Gastroesophageal sphincter (tissue), 4 donors: Measurements from ENCODE around the gene RETSAT. TPM values are rescaled to one million over a fixed set of nuclear protein-coding genes. Genes with fewer than 3 reads are reported as not detected.
A peak's percentile ranks its signal among the peaks of the same experiment; 100 is the strongest.

Experiments
- ATAC-seq: fragments of 150-250 bp; one replicate; pipeline ENCODE4 v1.9.1; 2016; ENCODE audit warnings: mild to moderate bottlenecking, moderate library complexity
- H3K27ac ChIP-seq, 4 donors: fragments of 200-600 bp; sonication (generic) in 3 of 4; 1 replicate in 3 of 4; 2 replicates in 1 of 4; pipeline ENCODE4 v1.5.1; 2016 to 2019
- H3K27me3 ChIP-seq: fragments of 200-600 bp; sonication (generic); one replicate; pipeline ENCODE4 v1.5.1; 2019
- H3K36me3 ChIP-seq, 2 donors: fragments of 200-600 bp; sonication (generic); one replicate each; pipeline ENCODE4 v1.5.1; 2019; ENCODE audit warnings: control low read depth in 1 of 2
- H3K4me1 ChIP-seq, 3 donors: fragments of 200-600 bp; sonication (generic); 1 replicate in 2 of 3; 2 replicates in 1 of 3; pipeline ENCODE4 v1.5.1; 2016 to 2019; ENCODE audit warnings: control low read depth in 2 of 3
- H3K4me3 ChIP-seq, 2 donors: fragments of 200-600 bp; sonication (generic); one replicate each; pipeline ENCODE4 v1.5.1; 2019; ENCODE audit warnings: mild to moderate bottlenecking in 1 of 2, moderate library complexity in 1 of 2
- H3K9me3 ChIP-seq, 3 donors: fragments of 200-600 bp; sonication (generic); one replicate each; pipeline ENCODE4 v1.5.1; 2017 to 2019; ENCODE audit warnings: control low read depth in 2 of 3
- CTCF ChIP-seq, 4 experiments: fragments of 200-600 bp in 2 of 4; fragments of 450-650 bp in 2 of 4; sonication (generic) in 1 of 4; IDR thresholded peaks; one replicate each; pipeline ENCODE4 v1.5.1; 2017 to 2019; ENCODE audit warnings: antibody characterized with exemption in 4 of 4, mild to moderate bottlenecking in 2 of 4, moderate library complexity in 2 of 4
- EP300 ChIP-seq: sonication (generic); formaldehyde crosslinking; IDR thresholded peaks from one replicate; pipeline ENCODE4 v1.6.1; 2017; ENCODE audit warnings: antibody characterized with exemption, mild to moderate bottlenecking
- POLR2A ChIP-seq, 2 donors: fragments of 450-650 bp; IDR thresholded peaks; one replicate each; pipeline ENCODE4 v1.6.1; 2017; ENCODE audit warnings: antibody characterized with exemption in 2 of 2, mild to moderate bottlenecking in 2 of 2, moderate library complexity in 1 of 2
- POLR2AphosphoS5 ChIP-seq: sonication (generic); formaldehyde crosslinking; IDR thresholded peaks from one replicate; pipeline ENCODE4 v1.6.1; 2017; ENCODE audit warnings: antibody characterized with exemption
- WGBS, 2 donors: methylation state at CpG; one replicate each; pipeline ENCODE4 v1.1.5; 2018; ENCODE audit warnings: low coverage in 1 of 2; 5-methylcytosine and 5-hydroxymethylcytosine counted together
- total RNA-seq, 4 donors: library from RNA; depleted of rRNA; stranded (reverse); fragments of >200 nt; gene quantifications; one replicate each; pipeline ENCODE4 v1.1.0, GENCODE V29; 2016

RETSAT gene
- total RNA-seq, 4 donors from 2014 or later: 29.5 to 61.8 (median 44.9) TPM

GRCh38 chr2:85329181-85329651 is 25.1 kb downstream of the RETSAT start:
- H3K27me3 ChIP-seq: peaks cover under 1% of the 10 kb centered on the region
- no peak for ATAC-seq
- H3K27ac ChIP-seq: no peak overlapping the region
- TF ChIP-seq CTCF (IDR thresholded peaks at IDR 0.05): no peak
- no peak for TF ChIP-seq EP300
- no peak for TF ChIP-seq POLR2AphosphoS5
- no peak for TF ChIP-seq POLR2A (IDR thresholded peaks at IDR 0.05)
- H3K36me3 ChIP-seq: peaks cover 0 to 8% of the 10 kb centered on the region in 2 donors
- no peak overlapping the region for H3K4me3 ChIP-seq
- H3K4me1 ChIP-seq: peaks cover 3 to 40% (median 25%) of the 10 kb centered on the region in 3 donors
- H3K9me3 ChIP-seq: no peaks in the 10 kb centered on the region

- H3K4me1 ChIP-seq: peaks cover 3 to 52% (median 33%) of the 10 kb centered on the region in 3 donors
- H3K4me3 ChIP-seq: peak within 1 kb of the TSS; percentile 73 to 83
- peak within 1 kb of the TSS; percentile 90 to 98 (median 95) for H3K27ac ChIP-seq
- WGBS, 2 donors: 0 to 1% methylated on average over 4 to 21 of the region's 57 CpGs
- H3K9me3 ChIP-seq: no peaks in the 10 kb centered on the region
- peaks cover 2 to 20% of the 10 kb centered on the region in 2 donors for H3K36me3 ChIP-seq
- no peaks in the 10 kb centered on the region for H3K27me3 ChIP-seq
- ATAC-seq: peak; percentile 99
- peak; percentile 100 for TF ChIP-seq POLR2AphosphoS5
- TF ChIP-seq EP300: no peak
- TF ChIP-seq CTCF (IDR thresholded peaks at IDR 0.05): peak in 1 of 4 experiments; percentile 34
- peak; percentile 98 to 99 for TF ChIP-seq POLR2A (IDR thresholded peaks at IDR 0.05)
Observed at GRCh38 chr2:85327822-85328617, 26.3 kb downstream of the RETSAT start, which contains the start of gene TGOLN2. TGOLN2 (minus strand) TSS chr2:85327989; CDS start chr2:85327962, 27 bp downstream.

GRCh38 chr2:85327160-85327821 is 27.0 kb downstream of the RETSAT start:
- peaks cover 2 to 27% of the 10 kb centered on the region in 2 donors for H3K36me3 ChIP-seq
- peak overlapping the region; percentile 73 to 83 for H3K4me3 ChIP-seq
- peaks cover 3 to 59% (median 33%) of the 10 kb centered on the region in 3 donors for H3K4me1 ChIP-seq
- 0 to 2% methylated on average over 11 to 13 of the region's 41 CpGs for WGBS, 2 donors
- no peak for TF ChIP-seq POLR2A (IDR thresholded peaks at IDR 0.05)
- no peak for TF ChIP-seq EP300
- no peak for TF ChIP-seq POLR2AphosphoS5
- TF ChIP-seq CTCF (IDR thresholded peaks at IDR 0.05): no peak
- H3K27me3 ChIP-seq: no peaks in the 10 kb centered on the region
- no peaks in the 10 kb centered on the region for H3K9me3 ChIP-seq
- peak overlapping the region; percentile 90 to 98 (median 95) for H3K27ac ChIP-seq
- peak; percentile 33 for ATAC-seq

GRCh38 chr2:85326406-85327159 is 27.7 kb downstream of the RETSAT start:
- 23 to 32% methylated on average over 5 to 15 of the region's 32 CpGs for WGBS, 2 donors
- TF ChIP-seq CTCF (IDR thresholded peaks at IDR 0.05) (no peak), EP300 (no peak), POLR2A (IDR thresholded peaks at IDR 0.05) (no peak), POLR2AphosphoS5 (no peak)
- H3K27ac ChIP-seq: peak overlapping the region in 3 of 4 donors; percentile 94 to 98 (median 96)
- peaks cover 3 to 66% (median 36%) of the 10 kb centered on the region in 3 donors for H3K4me1 ChIP-seq
- ATAC-seq: no peak
- H3K4me3 ChIP-seq: peak overlapping the region; percentile 73 to 83
- peaks cover 2 to 34% of the 10 kb centered on the region in 2 donors for H3K36me3 ChIP-seq
- no peaks in the 10 kb centered on the region for H3K9me3 ChIP-seq
- H3K27me3 ChIP-seq: no peaks in the 10 kb centered on the region
